ENCODE data around the gene STAT6.

- TF ChIP-seq CTCF (IDR thresholded peaks at IDR 0.05), result no peak
- TF ChIP-seq EZH2phosphoT487 (IDR thresholded peaks at IDR 0.05), result no peak
These were observed 49.6 kb upstream of the STAT6 start for GRCh38 chr12:57160741-57161140.

All from neural progenitor cell (in vitro differentiated cells).